GM23338 (cell line): ENCODE results near the gene SCML1.

Experiments
- EZH2 ChIP-seq: fragments of 200-600 bp; sonication (generic); IDR thresholded peaks from one replicate; pipeline ENCODE4 v1.8.0; 2017; ENCODE audit warnings: antibody characterized with exemption, mild to moderate bottlenecking, low read depth; ENCODE audit not compliant: unreplicated experiment
- ZNF331 ChIP-seq: fragments of 250-450 bp; sonication (Bioruptor Pico); IDR thresholded peaks from 2 replicates; pipeline ENCODE4 v1.5.0; 2020; ENCODE audit warnings: low read depth, mild to moderate bottlenecking, moderate library complexity
- TF ChIP-seq, protein P1 (sequence below), 2 experiments: fragments of 200-600 bp in 1 of 2; sonication (generic) in 1 of 2; conservative IDR thresholded peaks; 2 replicates each; pipeline versions ENCODE4 v1.5.1 to v1.6.1; 2016 to 2017; ENCODE audit warnings: antibody characterized with exemption in 2 of 2, low read depth in 2 of 2, mild to moderate bottlenecking in 2 of 2, moderate library complexity in 1 of 2

DNA sequence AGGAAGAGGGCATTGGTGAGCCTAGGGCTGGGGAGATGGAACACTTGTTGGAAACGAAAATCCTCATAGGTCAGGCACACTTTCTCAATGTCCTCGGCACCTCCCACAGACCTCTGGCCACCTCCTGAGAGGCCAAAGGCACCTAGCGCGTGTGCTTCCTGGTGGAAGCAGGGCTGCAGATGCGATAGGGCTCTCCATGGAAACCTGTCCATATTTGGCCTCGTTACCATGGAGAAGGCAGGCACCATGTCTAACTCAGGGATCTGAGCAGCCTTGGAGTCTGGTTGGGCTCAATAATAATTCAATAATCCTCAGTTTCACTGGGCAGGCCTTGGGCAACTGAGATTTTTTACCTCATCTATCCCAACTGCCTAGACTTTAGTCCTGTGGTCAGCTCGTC lies 65.5 kb downstream of the SCML1 start:
- TF ChIP-seq EZH2 (no peak), ZNF331 (CRISPR knock-in tag) (no peak)
- TF ChIP-seq, protein P1, sequence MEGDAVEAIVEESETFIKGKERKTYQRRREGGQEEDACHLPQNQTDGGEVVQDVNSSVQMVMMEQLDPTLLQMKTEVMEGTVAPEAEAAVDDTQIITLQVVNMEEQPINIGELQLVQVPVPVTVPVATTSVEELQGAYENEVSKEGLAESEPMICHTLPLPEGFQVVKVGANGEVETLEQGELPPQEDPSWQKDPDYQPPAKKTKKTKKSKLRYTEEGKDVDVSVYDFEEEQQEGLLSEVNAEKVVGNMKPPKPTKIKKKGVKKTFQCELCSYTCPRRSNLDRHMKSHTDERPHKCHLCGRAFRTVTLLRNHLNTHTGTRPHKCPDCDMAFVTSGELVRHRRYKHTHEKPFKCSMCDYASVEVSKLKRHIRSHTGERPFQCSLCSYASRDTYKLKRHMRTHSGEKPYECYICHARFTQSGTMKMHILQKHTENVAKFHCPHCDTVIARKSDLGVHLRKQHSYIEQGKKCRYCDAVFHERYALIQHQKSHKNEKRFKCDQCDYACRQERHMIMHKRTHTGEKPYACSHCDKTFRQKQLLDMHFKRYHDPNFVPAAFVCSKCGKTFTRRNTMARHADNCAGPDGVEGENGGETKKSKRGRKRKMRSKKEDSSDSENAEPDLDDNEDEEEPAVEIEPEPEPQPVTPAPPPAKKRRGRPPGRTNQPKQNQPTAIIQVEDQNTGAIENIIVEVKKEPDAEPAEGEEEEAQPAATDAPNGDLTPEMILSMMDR (conservative IDR thresholded peaks at IDR 0.05; ENCODE audit: low read depth in 2 of 2), result no peak
